ENCODE measurements around the gene CACNA1F.

CACNA1F gene

GRCh38 chrX:49257074-49257790 is 24.1 kb upstream of the CACNA1F start:
- no peak for DNase-seq

GRCh38 chrX:49256268-49256995 is 23.3 kb upstream of the CACNA1F start:
- DNase-seq, result no peak

GRCh38 chrX:49254639-49255038 is 21.5 kb upstream of the CACNA1F start:
- DNase-seq, result no peak

GRCh38 chrX:49251325-49251724 is 18.2 kb upstream of the CACNA1F start:
- no peak for DNase-seq

- no peak for DNase-seq
Measured at GRCh38 chrX:49250578-49250977, 17.4 kb upstream of the CACNA1F start.

GRCh38 chrX:49250066-49250465 is 16.9 kb upstream of the CACNA1F start:
- no peak for DNase-seq

GRCh38 chrX:49249616-49250015 is 16.5 kb upstream of the CACNA1F start:
- no peak for DNase-seq

GRCh38 chrX:49249071-49249470 is 15.9 kb upstream of the CACNA1F start:
- DNase-seq, result no peak

- DNase-seq, result no peak
Measured at GRCh38 chrX:49247916-49248811, 15.0 kb upstream of the CACNA1F start.

- no peak for DNase-seq
Measured at GRCh38 chrX:49247346-49247745, 14.2 kb upstream of the CACNA1F start.

- no peak for DNase-seq
Measured at GRCh38 chrX:49246541-49246940, 13.4 kb upstream of the CACNA1F start.

GRCh38 chrX:49244207-49244606 is 11.1 kb upstream of the CACNA1F start:
- no peak for DNase-seq

- no peak for DNase-seq
Measured at GRCh38 chrX:49243166-49243565, 10.0 kb upstream of the CACNA1F start.

- DNase-seq, result no peak
Measured at GRCh38 chrX:49242545-49243066, 9.5 kb upstream of the CACNA1F start.

GRCh38 chrX:49238735-49239134 is 5.6 kb upstream of the CACNA1F start:
- DNase-seq, result no peak

GRCh38 chrX:49237060-49237459 is 3.9 kb upstream of the CACNA1F start:
- DNase-seq, result no peak

- DNase-seq, result no peak
Measured at GRCh38 chrX:49233887-49234555, 881 bp upstream of the CACNA1F start.

GRCh38 chrX:49232525-49232924 is 615 bp downstream of the CACNA1F start:
- DNase-seq, result no peak

GRCh38 chrX:49231333-49232000 is 1.7 kb downstream of the CACNA1F start:
- no peak for DNase-seq

GRCh38 chrX:49230500-49231232 is 2.5 kb downstream of the CACNA1F start:
- DNase-seq, result peak; percentile 5

GRCh38 chrX:49228185-49228584 is 5.0 kb downstream of the CACNA1F start:
- DNase-seq, result no peak
